ENCODE results near the gene KDM5C.

DNA sequence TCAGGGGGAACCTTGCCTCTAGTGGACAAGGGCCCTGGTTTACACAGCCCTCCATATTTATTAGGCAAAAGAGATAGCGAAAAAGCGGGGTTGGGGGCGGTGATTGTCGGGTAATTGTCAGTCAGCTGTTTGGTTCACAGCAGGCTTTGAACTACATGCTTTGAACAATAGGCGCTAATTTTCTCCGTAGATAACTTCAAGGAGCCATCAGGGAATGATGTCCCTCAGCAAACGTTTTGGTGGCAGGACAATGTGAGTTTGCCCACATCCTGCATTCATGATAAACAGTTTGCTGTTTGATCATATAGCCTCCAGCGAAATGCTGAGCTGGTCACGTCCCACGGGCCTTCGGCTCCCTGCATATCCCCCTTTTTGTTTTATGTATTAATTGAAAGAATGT is 65.8 kb downstream of the KDM5C start:
- TF ChIP-seq, protein P1, sequence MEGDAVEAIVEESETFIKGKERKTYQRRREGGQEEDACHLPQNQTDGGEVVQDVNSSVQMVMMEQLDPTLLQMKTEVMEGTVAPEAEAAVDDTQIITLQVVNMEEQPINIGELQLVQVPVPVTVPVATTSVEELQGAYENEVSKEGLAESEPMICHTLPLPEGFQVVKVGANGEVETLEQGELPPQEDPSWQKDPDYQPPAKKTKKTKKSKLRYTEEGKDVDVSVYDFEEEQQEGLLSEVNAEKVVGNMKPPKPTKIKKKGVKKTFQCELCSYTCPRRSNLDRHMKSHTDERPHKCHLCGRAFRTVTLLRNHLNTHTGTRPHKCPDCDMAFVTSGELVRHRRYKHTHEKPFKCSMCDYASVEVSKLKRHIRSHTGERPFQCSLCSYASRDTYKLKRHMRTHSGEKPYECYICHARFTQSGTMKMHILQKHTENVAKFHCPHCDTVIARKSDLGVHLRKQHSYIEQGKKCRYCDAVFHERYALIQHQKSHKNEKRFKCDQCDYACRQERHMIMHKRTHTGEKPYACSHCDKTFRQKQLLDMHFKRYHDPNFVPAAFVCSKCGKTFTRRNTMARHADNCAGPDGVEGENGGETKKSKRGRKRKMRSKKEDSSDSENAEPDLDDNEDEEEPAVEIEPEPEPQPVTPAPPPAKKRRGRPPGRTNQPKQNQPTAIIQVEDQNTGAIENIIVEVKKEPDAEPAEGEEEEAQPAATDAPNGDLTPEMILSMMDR (IDR thresholded peaks at IDR 0.05) = no peak
- TF ChIP-seq EP300 (IDR thresholded peaks at IDR 0.05) = no peak
- no peak for TF ChIP-seq POLR2A (IDR thresholded peaks at IDR 0.05)
